Caco-2 (cell line): ENCODE data around the gene FBXO36. TPM values are rescaled to one million over a fixed set of nuclear protein-coding genes. Genes with fewer than 3 reads are reported as not detected.

Experiments
- BruUV-seq: library from RNA; stranded (reverse); fragments of 400-500 nt; replicated peaks from 2 replicates; lab custom pipeline; 2021; lab: Mats Ljungman, UMichigan
- CTCF ChIA-PET: fragments of 300-600 bp; sonication (Branson Sonifier 250); formaldehyde crosslinking; loops from one replicate; lab custom pipeline; 2022; ENCODE audit warnings: antibody characterized with exemption; lab: Charles Lee
- POLR2A ChIA-PET: fragments of 300-600 bp; sonication (Branson Sonifier 250); formaldehyde crosslinking; loops from one replicate; lab custom pipeline; 2022; ENCODE audit warnings: antibody characterized with exemption; lab: Charles Lee
- DNase-seq, 2 experiments: peaks; one replicate each; pipeline versions ENCODE4 v3.0.0 to v3.0.0-alpha.2; 2020 to 2022
- H3K27me3 ChIP-seq: replicated peaks from 2 replicates; pipeline ENCODE4 v1.6.0; 2011; ENCODE audit warnings: low read length; ENCODE audit not compliant: control insufficient read depth, insufficient read depth
- H3K36me3 ChIP-seq: 2 replicates; pipeline ENCODE4 v1.5.1; 2011; ENCODE audit warnings: low read length; ENCODE audit not compliant: control insufficient read depth, insufficient read depth
- H3K4me1 ChIP-seq: fragments of 250-450 bp; sonication (Bioruptor Pico); 2 replicates; pipeline ENCODE4 v1.5.1; 2020; ENCODE audit warnings: mild to moderate bottlenecking
- H3K4me3 ChIP-seq: 2 replicates; pipeline ENCODE4 v1.5.1; 2011; ENCODE audit warnings: low read depth, mild to moderate bottlenecking, control low read depth, low read length
- H3K9me3 ChIP-seq: fragments of 250-450 bp; sonication (Bioruptor Pico); 2 replicates; pipeline ENCODE4 v1.5.1; 2020; ENCODE audit warnings: mild to moderate bottlenecking, moderate library complexity
- H3K27ac Mint-ChIP-seq: one replicate; pipeline ENCODE4 v1.8.0; 2022; ENCODE audit warnings: mixed read lengths; ENCODE audit not compliant: unreplicated experiment
- H3K27me3 Mint-ChIP-seq: one replicate; pipeline ENCODE4 v1.8.0; 2022; ENCODE audit warnings: mixed read lengths; ENCODE audit not compliant: insufficient read depth, unreplicated experiment
- H3K36me3 Mint-ChIP-seq: one replicate; pipeline ENCODE4 v1.8.0; 2022; ENCODE audit warnings: mild to moderate bottlenecking, mixed read lengths; ENCODE audit not compliant: insufficient read depth, unreplicated experiment
- H3K4me1 Mint-ChIP-seq: one replicate; pipeline ENCODE4 v1.8.0; 2022; ENCODE audit warnings: low read depth, mixed read lengths; ENCODE audit not compliant: unreplicated experiment
- H3K4me3 Mint-ChIP-seq: one replicate; pipeline ENCODE4 v1.8.0; 2022; ENCODE audit warnings: mild to moderate bottlenecking, moderate library complexity, mixed read lengths; ENCODE audit not compliant: unreplicated experiment
- H3K9me3 Mint-ChIP-seq: one replicate; pipeline ENCODE4 v1.8.0; 2022; ENCODE audit warnings: mixed read lengths; ENCODE audit not compliant: unreplicated experiment
- CTCF ChIP-seq, 2 experiments: fragments of 200-600 bp in 1 of 2; IDR thresholded peaks; 1 replicate in 1 of 2; 2 replicates in 1 of 2; pipeline versions ENCODE4 v1.5.1 to v1.8.0; 2011 to 2022; ENCODE audit warnings: antibody characterized with exemption in 1 of 2, control low read depth in 1 of 2, inconsistent platforms in 1 of 2, low read depth in 1 of 2, low read length in 1 of 2, mild to moderate bottlenecking in 1 of 2, moderate library complexity in 1 of 2; ENCODE audit not compliant: insufficient read depth in 1 of 2, severe bottlenecking in 1 of 2, unreplicated experiment in 1 of 2
- intact Hi-C: fragments of 100-400 bp; cut with micrococcal nuclease; formaldehyde crosslinking; loops from one replicate; pipeline ENCODE4 v1.10.0; 2022; ENCODE audit not compliant: unreplicated experiment
- total RNA-seq: library from RNA; stranded (reverse); gene quantifications from 2 replicates; pipeline ENCODE4 v1.2.3, GENCODE V29; 2022

The FBXO36 gene
- total RNA-seq, 1 experiment from 2014 or later = 0.64 TPM

- BruUV-seq = no TSS peak
- H3K4me3 Mint-ChIP-seq = no peak overlapping the region
- ChIA-PET CTCF (no interaction called here), POLR2A (no interaction called here)
- H3K4me1 Mint-ChIP-seq = peaks cover 5% of the 10 kb centered on the region
- no peaks in the 10 kb centered on the region for H3K36me3 ChIP-seq
- no peaks in the 10 kb centered on the region for H3K27me3 ChIP-seq
- no peak overlapping the region for H3K27ac Mint-ChIP-seq
- H3K4me3 ChIP-seq = no peak overlapping the region
- H3K27me3 Mint-ChIP-seq = no peaks in the 10 kb centered on the region
- H3K36me3 Mint-ChIP-seq = peaks cover 12% of the 10 kb centered on the region
- no peaks in the 10 kb centered on the region for H3K9me3 ChIP-seq
- no peak for DNase-seq
- no peaks in the 10 kb centered on the region for H3K9me3 Mint-ChIP-seq
- TF ChIP-seq CTCF (IDR thresholded peaks at IDR 0.05; ENCODE audit: insufficient read depth in 1 of 2, low read depth in 1 of 2, low read length in 1 of 2, severe bottlenecking in 1 of 2, unreplicated experiment in 1 of 2) = no peak
- intact Hi-C loops = no loop called here
- no peaks in the 10 kb centered on the region for H3K4me1 ChIP-seq
Observed at GRCh38 chr2:229882583-229882982, 39.7 kb upstream of the FBXO36 start.

GRCh38 chr2:229884775-229885699 is 37.3 kb upstream of the FBXO36 start:
- TF ChIP-seq CTCF (IDR thresholded peaks at IDR 0.05; ENCODE audit: insufficient read depth in 1 of 2, low read depth in 1 of 2, low read length in 1 of 2, severe bottlenecking in 1 of 2, unreplicated experiment in 1 of 2) = no peak
- Mint-ChIP-seq H3K4me3 (no peak overlapping the region), H3K9me3 (no peaks in the 10 kb centered on the region), H3K27ac (no peak overlapping the region), H3K27me3 (no peaks in the 10 kb centered on the region), H3K36me3 (no peaks in the 10 kb centered on the region), H3K4me1 (peaks cover 14% of the 10 kb centered on the region)
- H3K27me3 ChIP-seq = no peaks in the 10 kb centered on the region
- H3K4me3 ChIP-seq = no peak overlapping the region
- no peaks in the 10 kb centered on the region for H3K4me1 ChIP-seq
- DNase-seq = no peak
- no TSS peak for BruUV-seq
- POLR2A ChIA-PET = no interaction called here
- intact Hi-C loops = no loop called here
- CTCF ChIA-PET = no interaction called here
- H3K9me3 ChIP-seq = no peaks in the 10 kb centered on the region
- no peaks in the 10 kb centered on the region for H3K36me3 ChIP-seq

- TF ChIP-seq CTCF (IDR thresholded peaks at IDR 0.05; ENCODE audit: insufficient read depth in 1 of 2, low read depth in 1 of 2, low read length in 1 of 2, severe bottlenecking in 1 of 2, unreplicated experiment in 1 of 2) = no peak
- Histone ChIP-seq H3K27me3 (no peaks in the 10 kb centered on the region), H3K4me3 (no peak overlapping the region), H3K9me3 (no peaks in the 10 kb centered on the region), H3K4me1 (no peaks in the 10 kb centered on the region), H3K36me3 (no peaks in the 10 kb centered on the region)
- Mint-ChIP-seq H3K27ac (no peak overlapping the region), H3K4me3 (no peak overlapping the region), H3K36me3 (no peaks in the 10 kb centered on the region), H3K9me3 (no peaks in the 10 kb centered on the region), H3K4me1 (peaks cover 14% of the 10 kb centered on the region), H3K27me3 (no peaks in the 10 kb centered on the region)
- intact Hi-C loops = no loop called here
- ChIA-PET CTCF (no interaction called here), POLR2A (no interaction called here)
- BruUV-seq = no TSS peak
- DNase-seq = no peak
Observed at GRCh38 chr2:229887441-229887840, 34.9 kb upstream of the FBXO36 start.
